GM18870 (cell line): Measurements from ENCODE around the gene LRRC26.

ENCODE experiments used
- ATAC-seq: cut with Tn5 transposase; IDR thresholded peaks from one replicate; pipeline ENCODE4 v1.9.1; 2021; ENCODE audit warnings: moderate library complexity; ENCODE audit not compliant: unreplicated experiment

LRRC26 gene

GRCh38 chr9:137157618-137158415, 12.0 kb downstream of the LRRC26 start:
- no peak for ATAC-seq

DNA sequence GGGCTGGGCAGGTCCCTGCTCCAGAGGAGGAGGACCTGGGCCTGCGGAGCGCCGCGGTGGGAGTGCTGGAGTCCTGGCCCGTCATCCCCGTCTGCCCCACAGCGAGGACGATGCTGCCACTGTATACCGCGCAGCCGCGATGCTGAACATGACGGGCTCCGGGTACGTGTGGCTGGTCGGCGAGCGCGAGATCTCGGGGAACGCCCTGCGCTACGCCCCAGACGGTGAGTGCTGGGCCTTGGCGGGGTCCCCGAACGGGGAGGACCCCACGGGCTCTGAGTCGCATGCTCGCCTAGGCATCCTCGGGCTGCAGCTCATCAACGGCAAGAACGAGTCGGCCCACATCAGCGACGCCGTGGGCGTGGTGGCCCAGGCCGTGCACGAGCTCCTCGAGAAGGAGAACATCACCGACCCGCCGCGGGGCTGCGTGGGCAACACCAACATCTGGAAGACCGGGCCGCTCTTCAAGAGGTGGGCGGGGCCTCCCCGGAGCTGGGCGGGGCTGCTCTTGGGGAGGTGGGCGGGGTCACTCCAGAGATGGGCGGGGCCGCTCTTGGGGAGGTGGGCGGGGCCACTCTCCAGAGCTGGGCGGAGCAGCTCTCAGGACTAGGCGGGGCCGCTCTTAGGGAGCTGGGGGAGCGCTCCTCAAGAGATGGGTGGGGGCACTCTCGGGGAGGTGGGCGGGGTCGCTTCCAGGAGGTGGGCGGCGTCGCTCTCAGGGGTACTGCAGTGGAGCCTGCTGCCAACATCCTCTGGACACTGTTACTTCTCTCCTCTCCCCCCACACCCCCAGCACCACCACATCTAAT, 13.1 kb downstream of the LRRC26 start:
- no peak for ATAC-seq

DNA sequence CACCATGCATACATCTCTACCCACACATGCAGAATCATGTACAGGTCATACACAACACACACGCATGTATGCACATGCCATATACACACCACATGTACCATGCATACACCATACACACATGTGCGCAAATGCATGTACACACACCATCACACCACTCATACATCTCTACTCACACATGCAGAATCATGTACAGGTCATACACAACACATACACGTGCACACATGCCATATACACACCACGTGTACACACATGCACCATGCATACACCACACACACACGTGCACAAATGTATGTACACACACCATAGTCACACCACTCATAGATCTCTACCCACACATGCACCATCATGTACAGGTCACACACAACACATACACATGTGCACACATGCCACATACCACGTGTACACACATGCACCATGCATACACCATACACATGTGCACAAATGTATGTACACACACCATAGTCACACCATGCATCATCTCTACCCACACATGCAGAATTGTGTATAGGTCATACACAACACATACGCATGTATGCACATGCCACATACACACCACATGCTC, 16.9 kb downstream of the LRRC26 start:
- ATAC-seq = no peak

- no peak for ATAC-seq
These were observed 19.0 kb downstream of the LRRC26 start for GRCh38 chr9:137150617-137151457.

- ATAC-seq = no peak
These were observed 19.8 kb downstream of the LRRC26 start for GRCh38 chr9:137149942-137150616.

- no peak for ATAC-seq
These were observed 20.5 kb downstream of the LRRC26 start for GRCh38 chr9:137149363-137149762.

- no peak for ATAC-seq
These were observed 21.2 kb downstream of the LRRC26 start for GRCh38 chr9:137148661-137149060.

DNA sequence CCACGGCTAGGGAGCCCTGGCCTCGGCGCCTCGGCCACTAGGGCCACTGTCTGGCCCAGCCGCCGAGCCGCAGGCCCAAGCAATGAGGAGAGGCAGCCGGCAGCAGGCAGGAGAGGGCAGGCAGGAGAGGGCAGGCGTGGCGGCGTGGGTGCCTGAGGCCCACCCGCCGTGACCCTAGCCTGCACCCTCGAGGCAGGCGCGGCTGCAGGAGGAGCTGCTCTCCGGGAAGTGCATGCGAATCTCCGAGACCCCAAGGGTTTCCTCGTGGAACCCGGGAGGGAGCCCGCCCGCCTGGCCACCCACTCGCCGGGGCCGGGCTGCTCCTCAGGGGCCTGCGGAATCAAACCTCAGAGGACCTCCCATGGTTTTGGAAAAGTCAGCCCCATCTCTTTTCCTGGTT, 21.6 kb downstream of the LRRC26 start:
- no peak for ATAC-seq

DNA sequence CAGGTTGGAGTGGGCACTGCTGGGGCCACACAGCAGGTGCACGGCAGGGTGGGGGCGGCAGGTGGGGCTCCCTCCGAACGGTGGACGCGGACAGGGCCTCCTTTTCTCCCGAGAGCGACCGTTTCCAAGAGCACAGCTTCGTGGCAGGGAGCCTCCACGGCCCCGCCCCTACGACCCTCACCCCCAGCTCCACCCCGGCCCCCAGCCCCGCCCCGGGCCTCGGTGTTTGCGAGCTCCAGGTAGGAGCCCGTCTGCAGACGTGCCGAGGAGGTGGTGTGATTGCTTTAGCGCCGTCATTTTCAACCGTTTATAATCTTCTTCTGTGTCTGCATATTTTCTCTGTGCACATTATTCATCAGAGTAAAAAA, 22.1 kb downstream of the LRRC26 start:
- no peak for ATAC-seq

DNA sequence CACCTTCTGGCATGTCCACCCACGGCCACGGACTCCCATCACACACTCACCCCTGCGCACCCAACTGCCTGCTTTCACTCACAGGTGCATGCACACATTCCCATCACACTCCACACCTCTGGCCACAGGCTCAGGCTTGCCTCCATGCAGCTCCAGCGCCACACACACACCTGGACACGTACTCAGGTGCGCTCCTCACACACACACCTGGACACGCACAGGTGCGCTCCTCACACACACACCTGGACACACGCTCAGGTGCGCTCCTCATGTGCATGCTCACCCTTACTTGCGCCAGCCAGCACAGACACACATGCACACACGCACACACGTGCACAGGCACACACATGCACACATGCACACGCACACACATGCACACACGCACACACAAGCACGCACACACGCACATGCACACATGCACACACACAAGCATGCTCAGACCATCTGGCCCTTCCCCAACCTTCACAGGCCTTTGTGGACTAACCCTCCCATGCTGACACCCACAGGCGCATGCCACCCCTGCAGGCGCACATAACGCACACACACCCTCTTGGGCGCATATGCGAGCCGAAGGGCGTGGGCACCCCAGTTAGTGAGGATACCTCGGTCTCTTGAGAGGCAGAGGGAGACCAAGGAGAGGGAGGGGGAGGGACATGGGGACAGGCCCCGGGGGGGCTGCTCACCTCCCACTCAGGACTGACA, 22.6 kb downstream of the LRRC26 start:
- no peak for ATAC-seq

DNA sequence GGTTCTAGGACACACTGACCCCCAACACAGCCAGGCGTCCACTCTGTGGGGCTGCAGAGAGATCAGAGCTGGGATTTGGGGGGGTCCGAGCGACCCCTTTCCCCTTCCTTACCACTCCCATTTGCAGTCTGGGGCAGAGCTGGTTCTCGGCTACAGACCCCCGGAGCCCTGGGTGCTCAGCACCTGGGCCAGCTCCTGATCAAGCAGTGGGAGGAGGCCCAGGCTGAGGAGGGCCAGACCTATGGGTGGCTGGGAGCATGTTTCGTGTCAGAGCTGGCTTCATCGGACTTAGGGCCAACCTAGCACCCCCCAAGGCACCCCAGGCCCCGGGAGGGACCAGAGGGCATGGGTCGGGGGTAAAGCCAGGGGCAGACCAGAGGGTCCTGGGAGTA, 23.3 kb downstream of the LRRC26 start:
- ATAC-seq = no peak

- ATAC-seq = no peak
These were observed 23.9 kb downstream of the LRRC26 start for GRCh38 chr9:137145731-137146526.

GRCh38 chr9:137143459-137143858, 26.4 kb downstream of the LRRC26 start:
- no peak for ATAC-seq

- no peak for ATAC-seq
These were observed 27.6 kb downstream of the LRRC26 start for GRCh38 chr9:137141976-137142936.

- ATAC-seq = no peak
These were observed 28.6 kb downstream of the LRRC26 start for GRCh38 chr9:137141050-137141810.

DNA sequence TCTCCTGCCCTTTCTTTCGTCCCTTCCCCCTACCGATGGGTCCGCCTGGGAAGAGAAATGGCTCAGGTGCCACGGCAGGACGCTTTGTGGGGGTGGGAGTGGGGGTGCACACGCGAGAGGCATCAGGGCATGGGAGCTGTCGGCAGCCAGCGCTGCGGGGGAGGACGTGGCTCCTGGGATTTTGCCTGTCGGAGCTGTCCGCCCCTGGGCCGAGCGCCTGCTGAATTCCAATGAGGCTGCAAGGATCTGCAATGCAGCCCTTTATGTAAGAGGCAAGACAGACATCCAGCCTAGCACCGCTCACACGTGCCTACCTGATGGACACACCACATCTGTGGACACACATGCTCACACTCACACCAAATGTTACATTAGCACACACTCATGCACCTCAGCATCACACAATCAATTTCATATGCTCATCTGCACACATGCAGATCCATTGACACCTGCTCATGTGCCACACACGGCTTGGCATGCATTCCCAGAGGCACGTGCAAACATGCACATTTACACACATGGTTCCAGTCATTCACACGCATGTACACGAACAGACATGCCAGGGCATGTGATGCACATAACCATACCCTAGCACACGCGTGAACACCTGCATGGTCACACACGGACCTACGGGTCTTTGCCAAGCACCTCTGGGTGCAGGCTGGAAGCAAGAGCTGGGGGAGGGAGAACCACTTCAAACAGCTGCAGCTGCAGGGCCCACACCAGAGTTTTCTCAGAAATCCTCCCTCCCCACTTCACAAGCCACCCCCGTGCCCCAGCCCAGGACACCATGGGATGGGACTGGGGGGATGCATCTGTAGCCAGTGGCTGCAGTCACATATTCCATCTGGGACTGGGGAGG, 29.5 kb downstream of the LRRC26 start:
- ATAC-seq = no peak
